CD14-positive monocyte (primary cell): ENCODE data around the gene CCM2. TPM values are rescaled to one million over a fixed set of nuclear protein-coding genes. Genes with fewer than 3 reads are reported as not detected.

Experiments
- DNase-seq, 3 donors: peaks; one replicate each; pipeline ENCODE4 v3.0.0-alpha.2; 2011 to 2022
- H2AFZ ChIP-seq: 2 replicates; pipeline ENCODE4 v1.6.0; 2012; ENCODE audit warnings: mild to moderate bottlenecking, low read depth, low read length, inconsistent platforms; ENCODE audit not compliant: insufficient read depth, poor library complexity, severe bottlenecking
- H3K27ac ChIP-seq, 2 donors: 1 replicate in 1 of 2; 2 replicates in 1 of 2; pipeline ENCODE4 v1.5.1; 2012 to 2013; ENCODE audit warnings: low read length in 2 of 2, control low read depth in 1 of 2, inconsistent platforms in 1 of 2, low read depth in 1 of 2, mild to moderate bottlenecking in 1 of 2
- H3K27me3 ChIP-seq, 2 donors: one replicate each; pipeline versions ENCODE4 v1.6.0 to v1.6.1; 2011 to 2013; ENCODE audit warnings: low read length in 2 of 2; ENCODE audit not compliant: control insufficient read depth in 2 of 2, insufficient read depth in 2 of 2
- H3K36me3 ChIP-seq, 2 donors: replicated peaks in 1 of 2; 1 replicate in 1 of 2; 2 replicates in 1 of 2; pipeline versions ENCODE4 v1.5.1 to v1.6.1; 2012 to 2013; ENCODE audit warnings: low read length in 2 of 2, control low read depth in 1 of 2, inconsistent platforms in 1 of 2, mild to moderate bottlenecking in 1 of 2; ENCODE audit not compliant: insufficient read depth in 2 of 2, control insufficient read depth in 1 of 2
- H3K4me1 ChIP-seq, 2 donors: 1 replicate in 1 of 2; 2 replicates in 1 of 2; pipeline versions ENCODE4 v1.5.1 to v1.6.1; 2012 to 2013; ENCODE audit warnings: low read length in 2 of 2, control low read depth in 1 of 2, inconsistent platforms in 1 of 2, mild to moderate bottlenecking in 1 of 2, moderate library complexity in 1 of 2; ENCODE audit not compliant: insufficient read depth in 2 of 2, control insufficient read depth in 1 of 2
- H3K4me2 ChIP-seq: replicated peaks from 2 replicates; pipeline ENCODE3; 2012; ENCODE audit warnings: low read length, moderate library complexity, mild to moderate bottlenecking; ENCODE audit not compliant: poor library complexity, severe bottlenecking; ENCODE audit errors: extremely low read depth
- H3K4me3 ChIP-seq, 3 experiments: fragments of 200-600 bp in 1 of 3; sonication (generic) in 1 of 3; replicated peaks in 1 of 3; 1 replicate in 2 of 3; 2 replicates in 1 of 3; pipeline ENCODE4 v1.5.1; 2011 to 2013; ENCODE audit warnings: low read length in 3 of 3, mild to moderate bottlenecking in 3 of 3, control low read depth in 2 of 3, low read depth in 2 of 3, inconsistent platforms in 1 of 3, moderate library complexity in 1 of 3
- H3K79me2 ChIP-seq: 2 replicates; pipeline ENCODE4 v1.6.0; 2012; ENCODE audit warnings: mild to moderate bottlenecking, control low read depth, inconsistent platforms, low read length, moderate library complexity; ENCODE audit not compliant: insufficient read depth
- H3K9ac ChIP-seq: 2 replicates; pipeline ENCODE4 v1.6.0; 2017; ENCODE audit warnings: low read length, mild to moderate bottlenecking; ENCODE audit not compliant: insufficient read depth, poor library complexity, severe bottlenecking
- H3K9me3 ChIP-seq, 2 donors: replicated peaks in 1 of 2; 1 replicate in 1 of 2; 2 replicates in 1 of 2; pipeline versions ENCODE4 v1.5.1 to v1.6.1; 2012 to 2013; ENCODE audit warnings: low read length in 2 of 2, control low read depth in 1 of 2; ENCODE audit not compliant: control insufficient read depth in 1 of 2, insufficient read depth in 1 of 2
- H4K20me1 ChIP-seq: 2 replicates; pipeline ENCODE4 v1.6.0; 2012; ENCODE audit warnings: mild to moderate bottlenecking, low read length, control low read depth, moderate library complexity; ENCODE audit not compliant: insufficient read depth
- H3K27ac Mint-ChIP-seq, 7 donors: one replicate each; pipeline ENCODE4 v1.8.0; 2020; ENCODE audit warnings: mild to moderate bottlenecking in 7 of 7, mixed read lengths in 7 of 7, moderate library complexity in 6 of 7, inconsistent platforms in 2 of 7
- H3K27me3 Mint-ChIP-seq, 3 donors: one replicate each; pipeline ENCODE4 v1.8.0; 2021 to 2022; ENCODE audit warnings: low read depth in 3 of 3, mild to moderate bottlenecking in 3 of 3, mixed read lengths in 3 of 3, moderate library complexity in 3 of 3, inconsistent platforms in 1 of 3
- H3K36me3 Mint-ChIP-seq, 2 donors: one replicate each; pipeline ENCODE4 v1.8.0; 2020; ENCODE audit warnings: mixed read lengths in 2 of 2, inconsistent platforms in 1 of 2, mild to moderate bottlenecking in 1 of 2
- H3K4me1 Mint-ChIP-seq: one replicate; pipeline ENCODE4 v1.8.0; 2020; ENCODE audit warnings: mild to moderate bottlenecking, mixed read lengths
- H3K4me3 Mint-ChIP-seq, 2 donors: one replicate each; pipeline ENCODE4 v1.8.0; 2020; ENCODE audit warnings: mild to moderate bottlenecking in 2 of 2, mixed read lengths in 2 of 2, moderate library complexity in 1 of 2
- H3K9me3 Mint-ChIP-seq, 7 donors: one replicate each; pipeline ENCODE4 v1.8.0; 2020 to 2022; ENCODE audit warnings: mixed read lengths in 7 of 7, mild to moderate bottlenecking in 6 of 7, moderate library complexity in 6 of 7, inconsistent platforms in 2 of 7
- CTCF ChIP-seq: fragments of 200-600 bp; IDR thresholded peaks from one replicate; pipeline ENCODE4 v1.8.0; 2022; ENCODE audit warnings: antibody characterized with exemption, mild to moderate bottlenecking
- WGBS: methylation state at CpG from one replicate; pipeline ENCODE4 v1.1.5; 2013; ENCODE audit warnings: missing lambda C conversion rate; ENCODE audit not compliant: insufficient coverage; 5-methylcytosine and 5-hydroxymethylcytosine counted together
- intact Hi-C, 2 donors: fragments of 100-400 bp; cut with micrococcal nuclease; formaldehyde crosslinking; loops; one replicate each; pipeline versions ENCODE4 v1.15.0 to v1.15.1; 2023
- polyA plus RNA-seq, 3 donors: library from polyadenylated mRNA; depleted of rRNA in 1 of 3; unstranded in 2 of 3; stranded (reverse) in 1 of 3; fragments of 300-500 nt in 2 of 3; fragments of >200 nt in 1 of 3; fragmentation: Illumina TruSeq in 2 of 3; gene quantifications; 1 replicate in 2 of 3; 2 replicates in 1 of 3; pipeline ENCODE4 v1.2.3, GENCODE V29; 2012 to 2021

Gene CCM2
- polyA plus RNA-seq, 3 donors: 38.5 to 102 (median 51.4) TPM

GRCh38 chr7:45078125-45078681 lies 78.2 kb downstream of the CCM2 start:
- WGBS: 81% methylated on average over 8 of the region's 8 CpGs
- Mint-ChIP-seq H3K9me3 (no peaks in the 10 kb centered on the region), H3K27ac (peak overlapping the region in 3 of 7 donors; percentile 7 to 64 (median 46)), H3K4me1 (no peaks in the 10 kb centered on the region), H3K27me3 (peaks cover 1 to 2% (median 2%) of the 10 kb centered on the region in 3 donors), H3K4me3 (no peak overlapping the region), H3K36me3 (peaks cover 39 to 46% of the 10 kb centered on the region in 2 donors)
- H3K27ac ChIP-seq: no peak overlapping the region
- H3K4me2 ChIP-seq: no peak overlapping the region
- H4K20me1 ChIP-seq: peaks cover 53% of the 10 kb centered on the region
- no peaks in the 10 kb centered on the region for H3K4me1 ChIP-seq
- intact Hi-C loops: no loop called here
- no peak overlapping the region for H3K9ac ChIP-seq
- peaks cover 39 to 48% of the 10 kb centered on the region in 2 donors for H3K36me3 ChIP-seq
- H3K27me3 ChIP-seq: no peaks in the 10 kb centered on the region
- DNase-seq: no peak
- no peak overlapping the region for H2AFZ ChIP-seq
- no peaks in the 10 kb centered on the region for H3K9me3 ChIP-seq
- no peak for TF ChIP-seq CTCF
- H3K4me3 ChIP-seq: no peak overlapping the region
- H3K79me2 ChIP-seq: no peaks in the 10 kb centered on the region

GRCh38 chr7:45080265-45080957 lies 80.4 kb downstream of the CCM2 start:
- Histone ChIP-seq H3K9ac (no peak overlapping the region), H3K79me2 (no peaks in the 10 kb centered on the region), H3K36me3 (peaks cover 17 to 26% of the 10 kb centered on the region in 2 donors), H3K9me3 (no peaks in the 10 kb centered on the region), H3K4me2 (no peak overlapping the region), H3K4me1 (no peaks in the 10 kb centered on the region), H3K27me3 (no peaks in the 10 kb centered on the region), H3K4me3 (no peak overlapping the region), H4K20me1 (peaks cover 31% of the 10 kb centered on the region), H3K27ac (peak overlapping the region in 1 of 2 donors; percentile 40), H2AFZ (no peak overlapping the region)
- Mint-ChIP-seq H3K36me3 (peaks cover 17 to 24% of the 10 kb centered on the region in 2 donors), H3K9me3 (no peaks in the 10 kb centered on the region), H3K4me3 (no peak overlapping the region), H3K27me3 (peaks cover 1 to 3% (median 2%) of the 10 kb centered on the region in 3 donors), H3K27ac (peak overlapping the region; percentile 21 to 79 (median 67)), H3K4me1 (no peaks in the 10 kb centered on the region)
- TF ChIP-seq CTCF: no peak
- intact Hi-C loops: no loop called here
- DNase-seq: no peak
- WGBS: 85% methylated on average over 12 of the region's 17 CpGs
